GM12878 (cell line): ENCODE data around the gene TIMM9. TPM values are rescaled to one million over a fixed set of nuclear protein-coding genes. Genes with fewer than 3 reads are reported as not detected.

Experiments used
- BCL11A ChIP-seq: IDR thresholded peaks from 2 replicates; pipeline ENCODE4 v1.6.1; 2011; ENCODE audit warnings: low read depth, low read length
- BMI1 ChIP-seq: fragments of 450-650 bp; IDR thresholded peaks from 2 replicates; pipeline ENCODE4 v1.6.1; 2016; ENCODE audit warnings: mild to moderate bottlenecking, moderate library complexity, borderline replicate concordance
- CBFB ChIP-seq: IDR thresholded peaks from 2 replicates; pipeline ENCODE4 v1.6.1; 2016; ENCODE audit warnings: antibody characterized with exemption, low read depth
- EED ChIP-seq: sonication (generic); IDR thresholded peaks from 2 replicates; pipeline ENCODE4 v1.6.1; 2016; ENCODE audit warnings: antibody characterized with exemption, low read depth
- IRF4 ChIP-seq: IDR thresholded peaks from 2 replicates; pipeline ENCODE4 v1.6.1; 2011; ENCODE audit warnings: low read depth, low read length
- KLF5 ChIP-seq: fragments of 450-650 bp; IDR thresholded peaks from 2 replicates; pipeline ENCODE4 v1.6.1; 2014; ENCODE audit warnings: mild to moderate bottlenecking; ENCODE audit not compliant: partially characterized antibody
- MYB ChIP-seq: fragments of 150-350 bp; IDR thresholded peaks from 2 replicates; pipeline ENCODE4 v1.6.1; 2014; ENCODE audit warnings: mild to moderate bottlenecking, low read depth, low read length, borderline replicate concordance
- NBN ChIP-seq: fragments of 450-650 bp; IDR thresholded peaks from 2 replicates; pipeline ENCODE4 v1.6.1; 2016
- NKRF ChIP-seq: fragments of 450-650 bp; conservative IDR thresholded peaks from 2 replicates; pipeline ENCODE4 v1.6.1; 2017; ENCODE audit warnings: mild to moderate bottlenecking, moderate library complexity
- PAX5 ChIP-seq: IDR thresholded peaks from 2 replicates; pipeline ENCODE4 v1.6.1; 2011; ENCODE audit warnings: low read depth, low read length, borderline replicate concordance
- POLR2AphosphoS2 ChIP-seq: IDR thresholded peaks from 2 replicates; pipeline ENCODE4 v1.6.1; 2011; ENCODE audit warnings: low read depth, mild to moderate bottlenecking, low read length, improper control_type of control experiment, moderate library complexity
- POLR2AphosphoS5 ChIP-seq: IDR thresholded peaks from 2 replicates; pipeline ENCODE4 v1.6.1; 2011; ENCODE audit warnings: mild to moderate bottlenecking, low read length, inconsistent platforms
- RCOR1 ChIP-seq: conservative IDR thresholded peaks from 2 replicates; pipeline ENCODE4 v1.6.1; 2012; ENCODE audit warnings: low read depth, low read length, improper control_type of control experiment
- SP1 ChIP-seq: IDR thresholded peaks from one replicate; pipeline ENCODE4 v1.6.1; 2011; ENCODE audit warnings: low read depth, low read length
- USF1 ChIP-seq: IDR thresholded peaks from 2 replicates; pipeline ENCODE4 v1.6.1; 2011; ENCODE audit warnings: borderline replicate concordance, low read depth, mild to moderate bottlenecking, moderate library complexity, mixed read lengths, low read length; ENCODE audit not compliant: insufficient read depth; ENCODE audit errors: extremely low read length
- polyA plus RNA-seq, 11 experiments: library from polyadenylated mRNA; depleted of rRNA in 4 of 11; unstranded in 6 of 11; stranded (reverse) in 5 of 11; fragments of >200 nt; fragmentation: Nextera tagmentation in 4 of 11; fragmentation: Illumina TruSeq in 1 of 11; extraction: Ambion mirVana in 4 of 11; extraction: Trizol in 1 of 11; gene quantifications; 1 replicate in 1 of 11; 2 replicates in 10 of 11; pipeline versions ENCODE4 v1.2.1 to v1.2.3, GENCODE V29; 2011 to 2016; ENCODE audit warnings: inconsistent platforms in 2 of 11, missing spikeins in 2 of 11, low read depth in 1 of 11
- total RNA-seq, 4 experiments: library from RNA; depleted of rRNA in 3 of 4; stranded (reverse); fragments of >200 nt in 3 of 4; fragmentation: Illumina TruSeq in 1 of 4; extraction: Trizol in 1 of 4; gene quantifications; 2 replicates each; pipeline versions ENCODE4 v1.2.1 to v1.2.3, GENCODE V29; 2013 to 2021
- TF ChIP-seq, protein P1 (sequence below): fragments of 450-650 bp; IDR thresholded peaks from 2 replicates; pipeline ENCODE4 v1.6.1; 2016; ENCODE audit warnings: mild to moderate bottlenecking
- TF ChIP-seq, protein P2 (sequence below): fragments of 450-650 bp; IDR thresholded peaks from 2 replicates; pipeline ENCODE4 v1.6.1; 2017; ENCODE audit warnings: mild to moderate bottlenecking, moderate library complexity
- TF ChIP-seq, protein P3 (sequence below): fragments of 450-650 bp; formaldehyde crosslinking; IDR thresholded peaks from 2 replicates; pipeline ENCODE4 v1.4.0; 2022; ENCODE audit warnings: mild to moderate bottlenecking, moderate library complexity

TIMM9 gene
- total and polyA plus RNA-seq, 10 of the 15 experiments (the other 5 are each of a cell fraction or from before 2014, with no cell fraction given) = 36.6 to 116 (median 62.0) TPM

- TF ChIP-seq NKRF (0 out of 2 replicates have a peak, but pooled peaks have one; percentile 28), EED (no peak), USF1 (no peak), RCOR1 (no peak), BCL11A (no peak), POLR2AphosphoS2 (no peak), SP1 (no peak), IRF4 (no peak), POLR2AphosphoS5 (no peak; the same call in 1 of the 2 replicates), PAX5 (peak; percentile 9; the same call in 1 of the 2 replicates), MYB (no peak), CBFB (no peak), NBN (no peak), KLF5 (peak; percentile 10), BMI1 (no peak)
- TF ChIP-seq, protein P1, sequence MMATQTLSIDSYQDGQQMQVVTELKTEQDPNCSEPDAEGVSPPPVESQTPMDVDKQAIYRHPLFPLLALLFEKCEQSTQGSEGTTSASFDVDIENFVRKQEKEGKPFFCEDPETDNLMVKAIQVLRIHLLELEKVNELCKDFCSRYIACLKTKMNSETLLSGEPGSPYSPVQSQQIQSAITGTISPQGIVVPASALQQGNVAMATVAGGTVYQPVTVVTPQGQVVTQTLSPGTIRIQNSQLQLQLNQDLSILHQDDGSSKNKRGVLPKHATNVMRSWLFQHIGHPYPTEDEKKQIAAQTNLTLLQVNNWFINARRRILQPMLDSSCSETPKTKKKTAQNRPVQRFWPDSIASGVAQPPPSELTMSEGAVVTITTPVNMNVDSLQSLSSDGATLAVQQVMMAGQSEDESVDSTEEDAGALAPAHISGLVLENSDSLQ = no peak
- TF ChIP-seq, protein P2, sequence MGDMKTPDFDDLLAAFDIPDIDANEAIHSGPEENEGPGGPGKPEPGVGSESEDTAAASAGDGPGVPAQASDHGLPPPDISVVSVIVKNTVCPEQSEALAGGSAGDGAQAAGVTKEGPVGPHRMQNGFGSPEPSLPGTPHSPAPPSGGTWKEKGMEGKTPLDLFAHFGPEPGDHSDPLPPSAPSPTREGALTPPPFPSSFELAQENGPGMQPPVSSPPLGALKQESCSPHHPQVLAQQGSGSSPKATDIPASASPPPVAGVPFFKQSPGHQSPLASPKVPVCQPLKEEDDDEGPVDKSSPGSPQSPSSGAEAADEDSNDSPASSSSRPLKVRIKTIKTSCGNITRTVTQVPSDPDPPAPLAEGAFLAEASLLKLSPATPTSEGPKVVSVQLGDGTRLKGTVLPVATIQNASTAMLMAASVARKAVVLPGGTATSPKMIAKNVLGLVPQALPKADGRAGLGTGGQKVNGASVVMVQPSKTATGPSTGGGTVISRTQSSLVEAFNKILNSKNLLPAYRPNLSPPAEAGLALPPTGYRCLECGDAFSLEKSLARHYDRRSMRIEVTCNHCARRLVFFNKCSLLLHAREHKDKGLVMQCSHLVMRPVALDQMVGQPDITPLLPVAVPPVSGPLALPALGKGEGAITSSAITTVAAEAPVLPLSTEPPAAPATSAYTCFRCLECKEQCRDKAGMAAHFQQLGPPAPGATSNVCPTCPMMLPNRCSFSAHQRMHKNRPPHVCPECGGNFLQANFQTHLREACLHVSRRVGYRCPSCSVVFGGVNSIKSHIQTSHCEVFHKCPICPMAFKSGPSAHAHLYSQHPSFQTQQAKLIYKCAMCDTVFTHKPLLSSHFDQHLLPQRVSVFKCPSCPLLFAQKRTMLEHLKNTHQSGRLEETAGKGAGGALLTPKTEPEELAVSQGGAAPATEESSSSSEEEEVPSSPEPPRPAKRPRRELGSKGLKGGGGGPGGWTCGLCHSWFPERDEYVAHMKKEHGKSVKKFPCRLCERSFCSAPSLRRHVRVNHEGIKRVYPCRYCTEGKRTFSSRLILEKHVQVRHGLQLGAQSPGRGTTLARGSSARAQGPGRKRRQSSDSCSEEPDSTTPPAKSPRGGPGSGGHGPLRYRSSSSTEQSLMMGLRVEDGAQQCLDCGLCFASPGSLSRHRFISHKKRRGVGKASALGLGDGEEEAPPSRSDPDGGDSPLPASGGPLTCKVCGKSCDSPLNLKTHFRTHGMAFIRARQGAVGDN = peak; percentile 83
- TF ChIP-seq, protein P3, sequence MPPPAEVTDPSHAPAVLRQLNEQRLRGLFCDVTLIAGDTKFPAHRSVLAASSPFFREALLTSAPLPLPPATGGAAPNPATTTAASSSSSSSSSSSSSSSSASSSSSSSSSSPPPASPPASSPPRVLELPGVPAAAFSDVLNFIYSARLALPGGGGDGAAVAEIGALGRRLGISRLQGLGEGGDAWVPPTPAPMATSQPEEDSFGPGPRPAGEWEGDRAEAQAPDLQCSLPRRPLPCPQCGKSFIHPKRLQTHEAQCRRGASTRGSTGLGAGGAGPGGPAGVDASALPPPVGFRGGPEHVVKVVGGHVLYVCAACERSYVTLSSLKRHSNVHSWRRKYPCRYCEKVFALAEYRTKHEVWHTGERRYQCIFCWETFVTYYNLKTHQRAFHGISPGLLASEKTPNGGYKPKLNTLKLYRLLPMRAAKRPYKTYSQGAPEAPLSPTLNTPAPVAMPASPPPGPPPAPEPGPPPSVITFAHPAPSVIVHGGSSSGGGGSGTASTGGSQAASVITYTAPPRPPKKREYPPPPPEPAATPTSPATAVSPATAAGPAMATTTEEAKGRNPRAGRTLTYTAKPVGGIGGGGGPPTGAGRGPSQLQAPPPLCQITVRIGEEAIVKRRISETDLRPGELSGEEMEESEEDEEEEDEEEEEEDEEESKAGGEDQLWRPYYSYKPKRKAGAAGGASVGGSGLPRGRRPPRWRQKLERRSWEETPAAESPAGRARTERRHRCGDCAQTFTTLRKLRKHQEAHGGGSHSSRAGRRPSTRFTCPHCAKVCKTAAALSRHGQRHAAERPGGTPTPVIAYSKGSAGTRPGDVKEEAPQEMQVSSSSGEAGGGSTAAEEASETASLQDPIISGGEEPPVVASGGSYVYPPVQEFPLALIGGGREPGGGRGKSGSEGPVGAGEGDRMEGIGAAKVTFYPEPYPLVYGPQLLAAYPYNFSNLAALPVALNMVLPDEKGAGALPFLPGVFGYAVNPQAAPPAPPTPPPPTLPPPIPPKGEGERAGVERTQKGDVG (CRISPR knock-in tag) = no peak
These were observed 31.2 kb downstream of the TIMM9 start, which contains the start of gene TOMM20L (continued) for GRCh38 chr14:58395812-58396788.
